DND-41 (cell line): ENCODE data around the gene MEPCE.
"Not testable (repeated sequence)": the region's sequence is repeated elsewhere in the genome, so short reads cannot be mapped to it uniquely, and the experiment has no call there.

Source experiments
- ATAC-seq: fragments of 200-7000 bp; cut with Tn5 transposase; 3 replicates; pipeline ENCODE4 v1.9.1; 2021; ENCODE audit warnings: low read depth; ENCODE audit not compliant: insufficient read depth
- DNase-seq: peaks from one replicate; pipeline ENCODE4 v3.0.0-alpha.2; 2020
- H2AFZ ChIP-seq: 2 replicates; pipeline ENCODE4 v1.6.0; 2012; ENCODE audit warnings: low read depth, low read length
- H3K27ac ChIP-seq: 2 replicates; pipeline ENCODE4 v1.5.1; 2012; ENCODE audit warnings: low read length, inconsistent platforms
- H3K27me3 ChIP-seq: fragments of 200-600 bp; sonication (generic); 2 replicates; pipeline ENCODE4 v1.6.0; 2012; ENCODE audit warnings: low read length, mild to moderate bottlenecking, inconsistent platforms; ENCODE audit not compliant: insufficient read depth, poor library complexity
- H3K36me3 ChIP-seq: 2 replicates; pipeline ENCODE4 v1.5.1; 2012; ENCODE audit warnings: low read length, inconsistent platforms; ENCODE audit not compliant: insufficient read depth
- H3K4me1 ChIP-seq: 2 replicates; pipeline ENCODE4 v1.5.1; 2012; ENCODE audit warnings: mild to moderate bottlenecking, low read length; ENCODE audit not compliant: insufficient read depth
- H3K4me2 ChIP-seq: 2 replicates; pipeline ENCODE4 v1.6.0; 2012; ENCODE audit warnings: mild to moderate bottlenecking, moderate library complexity, low read length, inconsistent platforms; ENCODE audit not compliant: insufficient read depth
- H3K4me3 ChIP-seq, 2 experiments: fragments of 200-600 bp in 1 of 2; shearing (Covaris generic) in 1 of 2; 2 replicates each; pipeline ENCODE4 v1.5.1; 2012 to 2016; ENCODE audit warnings: inconsistent platforms in 2 of 2, low read length in 2 of 2, mild to moderate bottlenecking in 2 of 2, low read depth in 1 of 2, moderate library complexity in 1 of 2
- H3K79me2 ChIP-seq: 2 replicates; pipeline ENCODE4 v1.6.0; 2012; ENCODE audit warnings: low read length, inconsistent platforms; ENCODE audit not compliant: insufficient read depth
- H3K9ac ChIP-seq: 2 replicates; pipeline ENCODE4 v1.6.0; 2012; ENCODE audit warnings: low read depth, mild to moderate bottlenecking, inconsistent platforms, low read length, moderate library complexity
- H3K9me3 ChIP-seq: 2 replicates; pipeline ENCODE4 v1.5.1; 2012; ENCODE audit warnings: low read length, moderate library complexity, mild to moderate bottlenecking, inconsistent platforms; ENCODE audit not compliant: insufficient read depth, severe bottlenecking
- H4K20me1 ChIP-seq: 2 replicates; pipeline ENCODE4 v1.6.0; 2012; ENCODE audit warnings: low read length; ENCODE audit not compliant: insufficient read depth
- CTCF ChIP-seq: IDR thresholded peaks from 2 replicates; pipeline ENCODE4 v1.5.1; 2012; ENCODE audit warnings: borderline replicate concordance, low read length, moderate library complexity, mild to moderate bottlenecking; ENCODE audit not compliant: poor library complexity, severe bottlenecking; ENCODE audit errors: extremely low read depth
- EZH2 ChIP-seq: IDR thresholded peaks from 3 replicates; pipeline ENCODE4 v1.6.1; 2012; ENCODE audit warnings: borderline replicate concordance, low read depth, mild to moderate bottlenecking, moderate library complexity, low read length, inconsistent platforms; ENCODE audit not compliant: severe bottlenecking

Gene MEPCE, protein sequence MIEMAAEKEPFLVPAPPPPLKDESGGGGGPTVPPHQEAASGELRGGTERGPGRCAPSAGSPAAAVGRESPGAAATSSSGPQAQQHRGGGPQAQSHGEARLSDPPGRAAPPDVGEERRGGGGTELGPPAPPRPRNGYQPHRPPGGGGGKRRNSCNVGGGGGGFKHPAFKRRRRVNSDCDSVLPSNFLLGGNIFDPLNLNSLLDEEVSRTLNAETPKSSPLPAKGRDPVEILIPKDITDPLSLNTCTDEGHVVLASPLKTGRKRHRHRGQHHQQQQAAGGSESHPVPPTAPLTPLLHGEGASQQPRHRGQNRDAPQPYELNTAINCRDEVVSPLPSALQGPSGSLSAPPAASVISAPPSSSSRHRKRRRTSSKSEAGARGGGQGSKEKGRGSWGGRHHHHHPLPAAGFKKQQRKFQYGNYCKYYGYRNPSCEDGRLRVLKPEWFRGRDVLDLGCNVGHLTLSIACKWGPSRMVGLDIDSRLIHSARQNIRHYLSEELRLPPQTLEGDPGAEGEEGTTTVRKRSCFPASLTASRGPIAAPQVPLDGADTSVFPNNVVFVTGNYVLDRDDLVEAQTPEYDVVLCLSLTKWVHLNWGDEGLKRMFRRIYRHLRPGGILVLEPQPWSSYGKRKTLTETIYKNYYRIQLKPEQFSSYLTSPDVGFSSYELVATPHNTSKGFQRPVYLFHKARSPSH

GRCh38 chr7:100429637-100430492, at the start of gene MEPCE:
Gene MEPCE, plus strand, starts transcription at chr7:100429831. Its CDS starts 188 bp downstream, at chr7:100430019.
- Histone ChIP-seq H3K4me3 (peak within 1 kb of the TSS; percentile 66 to 71; a peak in 3 of 4 replicates), H3K9ac (peak within 1 kb of the TSS; percentile 98), H2AFZ (peak within 1 kb of the TSS; percentile 80), H3K27ac (peak within 1 kb of the TSS; percentile 100), H3K4me1 (peaks cover 53% of the 10 kb centered on the region), H4K20me1 (peaks cover 45% of the 10 kb centered on the region), H3K79me2 (peaks cover 52% of the 10 kb centered on the region), H3K4me2 (peak within 1 kb of the TSS; percentile 87), H3K36me3 (peaks cover 46% of the 10 kb centered on the region), H3K27me3 (no peaks in the 10 kb centered on the region), H3K9me3 (no peaks in the 10 kb centered on the region)
- no peak for TF ChIP-seq CTCF
- ATAC-seq (peak; percentile 64), DNase-seq (peak; percentile 99)

GRCh38 chr7:100380196-100380595, 49.4 kb upstream of the MEPCE start:
- DNase-seq: no peak
- TF ChIP-seq EZH2 (no peak), CTCF (no peak)
- Histone ChIP-seq H3K9me3 (no peaks in the 10 kb centered on the region), H3K27ac (no peak overlapping the region), H4K20me1 (no peaks in the 10 kb centered on the region), H3K4me1 (no peaks in the 10 kb centered on the region), H3K4me2 (no peak overlapping the region), H3K27me3 (no peaks in the 10 kb centered on the region), H3K9ac (no peak overlapping the region), H2AFZ (no peak overlapping the region), H3K79me2 (no peaks in the 10 kb centered on the region), H3K36me3 (no peaks in the 10 kb centered on the region), H3K4me3 (no peak overlapping the region)
- no peak for ATAC-seq

DNA sequence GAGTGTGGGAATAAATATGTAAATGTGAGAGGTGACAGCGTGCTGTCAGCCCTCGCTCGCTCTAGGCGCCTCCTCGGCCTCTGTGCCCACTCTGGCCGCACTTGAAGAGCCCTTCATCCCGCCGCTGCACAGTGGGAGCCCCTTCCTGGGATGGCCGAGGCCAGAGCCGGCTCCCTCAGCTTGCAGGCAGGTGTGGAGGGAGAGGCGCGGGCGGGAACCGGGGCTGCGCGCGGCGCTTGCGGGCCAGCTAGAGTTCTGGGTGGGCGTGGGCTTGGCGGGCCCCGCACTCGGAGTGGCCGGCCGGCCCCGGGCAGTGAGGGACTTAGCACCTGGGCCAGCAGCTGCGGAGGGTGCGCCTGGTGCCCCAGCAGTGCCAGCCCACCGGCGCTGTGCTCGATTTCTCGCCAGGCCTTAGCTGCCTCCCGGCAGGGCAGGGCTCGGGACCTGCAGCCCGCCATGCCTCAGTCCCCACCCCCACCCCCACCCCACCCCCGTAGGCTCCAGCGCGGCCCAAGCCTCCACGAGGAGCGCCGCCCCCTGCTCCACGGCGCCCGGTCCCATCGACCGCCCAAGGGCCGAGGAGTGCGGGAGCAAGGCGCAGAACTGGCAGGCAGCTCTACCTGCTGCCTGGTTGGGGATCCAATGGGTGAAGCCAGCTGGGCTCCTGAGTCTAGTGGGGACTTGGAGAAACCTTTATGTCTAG, 47.9 kb upstream of the MEPCE start:
- not testable (repeated sequence) for H3K4me3 ChIP-seq, H2AFZ ChIP-seq, DNase-seq

GRCh38 chr7:100382234-100382853, 47.3 kb upstream of the MEPCE start:
- DNase-seq, H3K27ac ChIP-seq, H3K4me2 ChIP-seq, H3K9me3 ChIP-seq, H4K20me1 ChIP-seq, H3K27me3 ChIP-seq, H3K9ac ChIP-seq, H3K4me1 ChIP-seq, H3K4me3 ChIP-seq, H2AFZ ChIP-seq, H3K79me2 ChIP-seq, H3K36me3 ChIP-seq: not testable (repeated sequence)
- peak; percentile 45; the same call in 2 of the 3 replicates for ATAC-seq

More for the DNA sequence above, 47.9 kb upstream of the MEPCE start:
- not testable (repeated sequence) for H3K79me2 ChIP-seq, H4K20me1 ChIP-seq, H3K27me3 ChIP-seq, H3K36me3 ChIP-seq, H3K9me3 ChIP-seq, ATAC-seq, H3K9ac ChIP-seq, H3K4me1 ChIP-seq, H3K4me2 ChIP-seq, H3K27ac ChIP-seq
